HFF-Myc (cell line): ENCODE data around the gene CACNA1C.

Source experiments
- DNase-seq: peaks from one replicate; pipeline ENCODE4 v3.0.0-alpha.2; 2011; ENCODE audit warnings: low read depth; ENCODE audit errors: extremely low read depth
- H3K4me3 ChIP-seq: replicated peaks from 2 replicates; pipeline ENCODE4 v1.5.1; 2011; ENCODE audit warnings: low read depth, mild to moderate bottlenecking, control low read depth, low read length
- TF ChIP-seq, protein P1 (sequence below): IDR thresholded peaks from 2 replicates; pipeline ENCODE4 v1.5.1; 2012; ENCODE audit warnings: mild to moderate bottlenecking, low read depth, low read length, control low read depth; ENCODE audit errors: missing control alignments

The CACNA1C gene

DNA sequence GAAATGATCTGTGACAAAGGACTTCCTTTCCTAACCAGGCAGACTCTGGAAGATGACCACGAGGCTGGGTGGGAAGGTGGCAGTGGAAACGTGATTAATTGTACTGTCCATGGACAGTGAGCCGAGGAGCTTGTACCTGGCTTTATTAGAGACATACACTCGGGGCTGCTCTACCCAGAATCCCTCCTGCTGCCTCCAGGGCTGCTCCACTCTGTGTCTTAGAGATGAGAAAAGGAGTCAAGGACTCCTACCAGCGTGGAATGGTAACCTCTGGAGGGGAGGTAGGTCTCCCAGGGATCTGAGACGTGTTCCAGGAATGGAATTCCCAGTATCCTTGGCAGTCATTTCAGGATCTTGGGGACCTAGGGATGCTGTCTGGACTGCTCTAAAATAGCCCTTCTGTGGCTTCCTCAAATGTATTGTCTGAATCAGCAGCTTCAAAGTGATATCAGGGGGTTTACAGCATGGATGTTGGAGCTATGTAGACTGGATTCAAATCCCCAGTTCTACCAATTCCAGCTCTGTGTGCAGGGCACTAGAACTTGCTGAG is 237.8 kb downstream of the CACNA1C start:
- no peak for DNase-seq
- H3K4me3 ChIP-seq: no peak overlapping the region
- TF ChIP-seq, protein P1, sequence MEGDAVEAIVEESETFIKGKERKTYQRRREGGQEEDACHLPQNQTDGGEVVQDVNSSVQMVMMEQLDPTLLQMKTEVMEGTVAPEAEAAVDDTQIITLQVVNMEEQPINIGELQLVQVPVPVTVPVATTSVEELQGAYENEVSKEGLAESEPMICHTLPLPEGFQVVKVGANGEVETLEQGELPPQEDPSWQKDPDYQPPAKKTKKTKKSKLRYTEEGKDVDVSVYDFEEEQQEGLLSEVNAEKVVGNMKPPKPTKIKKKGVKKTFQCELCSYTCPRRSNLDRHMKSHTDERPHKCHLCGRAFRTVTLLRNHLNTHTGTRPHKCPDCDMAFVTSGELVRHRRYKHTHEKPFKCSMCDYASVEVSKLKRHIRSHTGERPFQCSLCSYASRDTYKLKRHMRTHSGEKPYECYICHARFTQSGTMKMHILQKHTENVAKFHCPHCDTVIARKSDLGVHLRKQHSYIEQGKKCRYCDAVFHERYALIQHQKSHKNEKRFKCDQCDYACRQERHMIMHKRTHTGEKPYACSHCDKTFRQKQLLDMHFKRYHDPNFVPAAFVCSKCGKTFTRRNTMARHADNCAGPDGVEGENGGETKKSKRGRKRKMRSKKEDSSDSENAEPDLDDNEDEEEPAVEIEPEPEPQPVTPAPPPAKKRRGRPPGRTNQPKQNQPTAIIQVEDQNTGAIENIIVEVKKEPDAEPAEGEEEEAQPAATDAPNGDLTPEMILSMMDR: no peak

DNA sequence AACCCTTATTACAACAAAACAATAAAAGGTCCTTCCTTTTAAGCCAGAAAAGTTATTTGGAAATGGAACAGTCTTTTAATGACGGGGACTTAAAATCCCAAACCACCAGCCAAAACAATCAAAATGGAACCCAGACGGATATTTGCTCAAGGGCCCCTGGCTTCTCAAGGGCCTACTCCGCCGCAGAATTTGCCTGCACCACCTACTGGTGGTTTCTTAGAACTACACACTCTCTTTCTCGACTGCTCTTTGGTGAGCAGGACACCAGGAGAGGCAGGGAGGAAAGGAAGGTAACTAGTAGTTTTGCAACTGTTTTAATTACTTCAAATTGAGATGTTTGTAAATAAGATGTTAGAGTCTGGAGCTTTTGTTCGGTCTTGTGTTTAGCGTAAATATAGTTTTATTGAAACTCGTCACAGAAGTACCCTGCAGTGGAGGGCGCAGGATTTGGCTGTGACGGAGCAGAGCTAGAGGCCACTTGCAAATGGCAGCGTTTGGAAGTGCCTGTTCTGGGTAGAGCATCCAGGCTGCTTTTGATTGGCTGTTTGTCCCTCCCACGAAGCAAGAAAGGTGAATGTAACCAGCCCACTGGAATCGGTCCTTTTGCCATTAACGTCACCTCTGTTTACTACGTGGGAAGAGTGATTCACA is 238.5 kb downstream of the CACNA1C start:
- TF ChIP-seq, protein P1: peak; percentile 72
- no peak for DNase-seq
- no peak overlapping the region for H3K4me3 ChIP-seq

DNA sequence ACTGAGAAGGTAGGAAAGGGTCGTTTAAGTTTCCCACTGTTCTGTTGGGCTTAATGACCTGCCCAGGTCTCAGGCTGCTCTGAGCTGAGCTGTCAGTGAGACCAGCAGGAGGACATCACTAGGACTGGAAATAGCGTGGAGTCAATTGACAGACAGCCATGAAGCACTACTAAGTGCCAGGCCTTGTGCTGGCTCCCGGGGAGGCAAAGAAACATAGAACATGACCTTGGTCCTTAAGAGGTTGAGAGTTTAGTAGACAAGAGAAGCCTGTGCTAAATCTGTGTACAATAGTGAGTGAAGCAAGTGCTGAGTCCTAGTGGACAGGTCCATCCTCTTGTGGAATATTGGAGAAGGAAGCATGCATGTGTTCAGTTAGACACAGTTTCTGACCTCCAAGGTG is 239.2 kb downstream of the CACNA1C start:
- DNase-seq: no peak
- H3K4me3 ChIP-seq: no peak overlapping the region
- TF ChIP-seq, protein P1: no peak

DNA sequence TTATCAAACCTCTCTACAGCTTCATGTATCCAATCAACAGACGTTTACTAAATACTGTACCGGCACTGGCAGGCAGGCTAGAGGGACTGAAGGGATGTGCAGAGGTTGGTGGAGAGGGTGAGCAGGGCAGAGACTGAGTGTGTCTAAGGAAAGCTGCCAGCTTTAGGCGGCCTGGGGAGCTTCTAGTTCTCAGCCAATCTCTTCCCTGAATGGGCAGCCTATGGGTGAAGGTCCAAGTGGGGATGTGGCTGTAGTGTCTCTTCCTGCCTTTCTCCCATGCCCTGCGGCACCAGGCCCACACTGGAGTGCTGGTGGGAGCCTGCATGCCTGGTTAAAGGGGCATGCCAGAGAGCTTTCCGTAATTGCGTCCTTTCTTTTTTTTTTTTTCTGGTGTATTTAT is 239.8 kb downstream of the CACNA1C start:
- no peak for DNase-seq
- TF ChIP-seq, protein P1: no peak
- H3K4me3 ChIP-seq: no peak overlapping the region

DNA sequence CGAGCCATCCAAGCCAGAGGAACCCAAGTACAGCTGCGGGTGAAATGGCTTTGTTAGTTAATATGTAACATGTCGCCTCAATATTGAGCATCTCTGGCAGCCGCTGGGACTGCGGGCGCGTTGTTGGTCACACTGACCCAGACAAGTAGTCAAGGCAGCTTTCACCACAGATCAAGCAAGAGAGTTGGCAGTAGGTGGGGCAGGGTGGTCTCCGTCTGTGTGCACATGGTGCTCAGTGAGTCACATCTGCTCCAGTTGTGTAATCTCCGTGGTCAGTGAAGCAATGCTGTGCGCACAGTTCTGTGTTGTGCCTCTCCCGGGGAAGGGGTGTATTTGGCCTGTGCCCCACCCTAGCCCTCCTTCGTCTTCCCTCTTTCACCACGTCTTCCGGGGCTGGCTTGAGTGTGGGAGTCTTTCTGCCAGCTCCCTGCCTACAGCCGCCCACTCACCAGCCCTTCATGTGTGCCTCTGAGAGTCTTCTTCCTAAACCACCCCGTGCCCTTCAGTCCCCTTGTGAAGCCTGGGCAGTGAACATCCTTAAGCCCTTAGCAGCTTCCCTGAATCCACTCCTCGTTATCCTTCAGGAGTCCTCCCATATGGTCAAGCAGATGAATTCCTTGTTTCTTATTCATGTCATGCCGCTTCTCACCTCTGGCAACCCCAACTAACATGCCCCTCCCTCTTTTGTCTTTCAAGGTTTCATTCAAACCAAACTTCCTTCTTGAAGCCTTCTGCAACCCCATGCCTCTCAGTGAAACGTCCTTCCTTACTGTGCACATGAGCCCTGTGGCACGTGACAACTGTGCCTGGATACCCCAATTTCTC is 242.1 kb downstream of the CACNA1C start:
- no peak for DNase-seq
- no peak overlapping the region for H3K4me3 ChIP-seq
- TF ChIP-seq, protein P1: no peak

DNA sequence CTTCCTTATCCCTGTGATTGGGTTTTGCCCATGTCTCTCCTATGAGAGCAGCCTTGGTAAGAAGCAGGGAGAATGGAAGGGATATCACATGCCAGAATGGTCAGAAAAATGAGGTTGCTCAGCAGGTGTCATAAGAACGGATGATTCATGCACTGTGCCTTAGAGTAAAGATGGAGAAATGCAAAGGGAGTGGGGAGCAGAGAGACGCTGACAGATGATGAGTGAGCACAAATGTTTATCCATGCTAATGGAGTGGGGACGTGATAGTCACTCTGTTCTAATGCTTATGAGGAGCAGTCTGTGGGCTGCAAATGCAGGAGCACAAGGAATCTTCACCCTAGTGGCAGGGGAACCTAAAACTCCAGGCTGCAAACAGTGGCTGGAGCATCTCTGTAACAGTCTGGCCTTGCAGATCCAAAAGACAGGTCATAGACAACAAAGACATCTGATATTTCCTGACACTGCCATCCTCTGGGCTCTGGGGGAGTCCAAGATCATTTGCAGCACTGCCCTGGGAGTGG is 243.2 kb downstream of the CACNA1C start:
- DNase-seq: no peak
- no peak overlapping the region for H3K4me3 ChIP-seq
- TF ChIP-seq, protein P1: no peak
